GM11168 (cell line): ENCODE measurements around the gene LMO3.

Experiments
- in situ Hi-C: fragments of 300-500 bp; cut with MboI; formaldehyde crosslinking; loops from one replicate; pipeline ENCODE4 v1.12.0; 2022; ENCODE audit warnings: low sequenced_read_pairs; ENCODE audit not compliant: unreplicated experiment

Gene LMO3

GRCh38 chr12:16602412-16602811 lies 3.5 kb downstream of the LMO3 start:
- in situ Hi-C loops: no loop called here

GRCh38 chr12:16600525-16600924 lies 5.4 kb downstream of the LMO3 start:
- in situ Hi-C loops: no loop called here

GRCh38 chr12:16599081-16599480 lies 6.9 kb downstream of the LMO3 start:
- in situ Hi-C loops: no loop called here

GRCh38 chr12:16594797-16595196 lies 11.2 kb downstream of the LMO3 start:
- in situ Hi-C loops: no loop called here

- in situ Hi-C loops: no loop called here
These were observed 12.4 kb downstream of the LMO3 start for GRCh38 chr12:16593546-16593945.

GRCh38 chr12:16590645-16591044 lies 15.3 kb downstream of the LMO3 start:
- in situ Hi-C loops: no loop called here

GRCh38 chr12:16588812-16589211 lies 17.1 kb downstream of the LMO3 start:
- in situ Hi-C loops: no loop called here

GRCh38 chr12:16587514-16587913 lies 18.4 kb downstream of the LMO3 start:
- in situ Hi-C loops: no loop called here

GRCh38 chr12:16587110-16587453 lies 18.9 kb downstream of the LMO3 start:
- in situ Hi-C loops: no loop called here

GRCh38 chr12:16586350-16587109 lies 19.4 kb downstream of the LMO3 start:
- in situ Hi-C loops: no loop called here

- in situ Hi-C loops: no loop called here
These were observed 20.2 kb downstream of the LMO3 start for GRCh38 chr12:16585781-16586180.

GRCh38 chr12:16583969-16584745 lies 21.8 kb downstream of the LMO3 start:
- in situ Hi-C loops: no loop called here

- in situ Hi-C loops: no loop called here
These were observed 24.5 kb downstream of the LMO3 start for GRCh38 chr12:16581416-16581815.

- in situ Hi-C loops: no loop called here
These were observed 26.9 kb downstream of the LMO3 start for GRCh38 chr12:16579041-16579440.

GRCh38 chr12:16573398-16574077 lies 32.4 kb downstream of the LMO3 start:
- in situ Hi-C loops: no loop called here

GRCh38 chr12:16568873-16569272 lies 37.1 kb downstream of the LMO3 start:
- in situ Hi-C loops: no loop called here

- in situ Hi-C loops: no loop called here
These were observed 41.3 kb downstream of the LMO3 start for GRCh38 chr12:16564675-16565074.

- in situ Hi-C loops: no loop called here
These were observed 42.5 kb downstream of the LMO3 start for GRCh38 chr12:16563504-16563903.

GRCh38 chr12:16562921-16563320 lies 43.0 kb downstream of the LMO3 start:
- in situ Hi-C loops: no loop called here

GRCh38 chr12:16562435-16562834 lies 43.5 kb downstream of the LMO3 start:
- in situ Hi-C loops: no loop called here

GRCh38 chr12:16560273-16560672 lies 45.7 kb downstream of the LMO3 start:
- in situ Hi-C loops: no loop called here
